ENCODE measurements around the gene MRPL16.

Gene MRPL16

GRCh38 chr11:59770319-59770718 lies 40.3 kb downstream of the MRPL16 start:
- Mint-ChIP-seq H3K4me3 (no peak overlapping the region), H3K9me3 (no peaks in the 10 kb centered on the region), H3K27me3 (no peaks in the 10 kb centered on the region), H3K27ac (no peak overlapping the region), H3K4me1 (ENCODE audit: low read depth) (peaks cover 28% of the 10 kb centered on the region), H3K36me3 (ENCODE audit: low read depth) (peaks cover 9% of the 10 kb centered on the region)
- no peak for DNase-seq

- no peak for DNase-seq
- Mint-ChIP-seq H3K4me1 (ENCODE audit: low read depth) (peaks cover 33% of the 10 kb centered on the region), H3K36me3 (ENCODE audit: low read depth) (peaks cover 5% of the 10 kb centered on the region), H3K27me3 (no peaks in the 10 kb centered on the region), H3K27ac (no peak overlapping the region), H3K4me3 (no peak overlapping the region), H3K9me3 (no peaks in the 10 kb centered on the region)
These were observed 40.8 kb downstream of the MRPL16 start for GRCh38 chr11:59769828-59770227.

- DNase-seq, result no peak
- peaks cover 33% of the 10 kb centered on the region for H3K4me1 Mint-ChIP-seq (ENCODE audit: low read depth)
- peaks cover 5% of the 10 kb centered on the region for H3K36me3 Mint-ChIP-seq (ENCODE audit: low read depth)
- H3K4me3 Mint-ChIP-seq, result no peak overlapping the region
- no peaks in the 10 kb centered on the region for H3K27me3 Mint-ChIP-seq
- H3K9me3 Mint-ChIP-seq, result no peaks in the 10 kb centered on the region
- H3K27ac Mint-ChIP-seq, result no peak overlapping the region
These were observed 41.5 kb downstream of the MRPL16 start for GRCh38 chr11:59769111-59769510.

GRCh38 chr11:59767225-59767611 lies 43.4 kb downstream of the MRPL16 start:
- Mint-ChIP-seq H3K9me3 (no peaks in the 10 kb centered on the region), H3K27me3 (no peaks in the 10 kb centered on the region), H3K4me3 (no peak overlapping the region), H3K4me1 (ENCODE audit: low read depth) (peaks cover 21% of the 10 kb centered on the region), H3K27ac (no peak overlapping the region), H3K36me3 (ENCODE audit: low read depth) (no peaks in the 10 kb centered on the region)
- DNase-seq, result no peak

GRCh38 chr11:59766542-59767224 lies 43.9 kb downstream of the MRPL16 start:
- H3K27me3 Mint-ChIP-seq, result no peaks in the 10 kb centered on the region
- peaks cover 16% of the 10 kb centered on the region for H3K4me1 Mint-ChIP-seq (ENCODE audit: low read depth)
- DNase-seq, result no peak
- no peak overlapping the region for H3K4me3 Mint-ChIP-seq
- no peak overlapping the region for H3K27ac Mint-ChIP-seq
- H3K9me3 Mint-ChIP-seq, result no peaks in the 10 kb centered on the region
- no peaks in the 10 kb centered on the region for H3K36me3 Mint-ChIP-seq (ENCODE audit: low read depth)

GRCh38 chr11:59765068-59765735 lies 45.4 kb downstream of the MRPL16 start:
- no peaks in the 10 kb centered on the region for H3K9me3 Mint-ChIP-seq
- no peak overlapping the region for H3K4me3 Mint-ChIP-seq
- DNase-seq, result no peak
- H3K4me1 Mint-ChIP-seq (ENCODE audit: low read depth), result peaks cover 7% of the 10 kb centered on the region
- H3K36me3 Mint-ChIP-seq (ENCODE audit: low read depth), result no peaks in the 10 kb centered on the region
- H3K27me3 Mint-ChIP-seq, result no peaks in the 10 kb centered on the region
- no peak overlapping the region for H3K27ac Mint-ChIP-seq

GRCh38 chr11:59761993-59762392 lies 48.6 kb downstream of the MRPL16 start:
- peaks cover 11% of the 10 kb centered on the region for H3K4me1 Mint-ChIP-seq (ENCODE audit: low read depth)
- H3K4me3 Mint-ChIP-seq, result no peak overlapping the region
- no peaks in the 10 kb centered on the region for H3K9me3 Mint-ChIP-seq
- no peak for DNase-seq
- H3K36me3 Mint-ChIP-seq (ENCODE audit: low read depth), result no peaks in the 10 kb centered on the region
- no peaks in the 10 kb centered on the region for H3K27me3 Mint-ChIP-seq
- H3K27ac Mint-ChIP-seq, result no peak overlapping the region

- H3K4me3 Mint-ChIP-seq, result no peak overlapping the region
- no peaks in the 10 kb centered on the region for H3K27me3 Mint-ChIP-seq
- DNase-seq, result no peak
- H3K27ac Mint-ChIP-seq, result no peak overlapping the region
- H3K4me1 Mint-ChIP-seq (ENCODE audit: low read depth), result peaks cover 20% of the 10 kb centered on the region
- no peaks in the 10 kb centered on the region for H3K9me3 Mint-ChIP-seq
- no peaks in the 10 kb centered on the region for H3K36me3 Mint-ChIP-seq (ENCODE audit: low read depth)
These were observed 49.8 kb downstream of the MRPL16 start for GRCh38 chr11:59760771-59761170.

GRCh38 chr11:59759900-59760299 lies 50.7 kb downstream of the MRPL16 start:
- no peaks in the 10 kb centered on the region for H3K27me3 Mint-ChIP-seq

GRCh38 chr11:59758401-59759037 lies 52.1 kb downstream of the MRPL16 start:
- no peak for DNase-seq
- Mint-ChIP-seq H3K4me1 (ENCODE audit: low read depth) (peaks cover 24% of the 10 kb centered on the region), H3K36me3 (ENCODE audit: low read depth) (peaks cover 2% of the 10 kb centered on the region), H3K27ac (no peak overlapping the region), H3K27me3 (no peaks in the 10 kb centered on the region), H3K9me3 (no peaks in the 10 kb centered on the region), H3K4me3 (no peak overlapping the region)

More at GRCh38 chr11:59759900-59760299, 50.7 kb downstream of the MRPL16 start:
- no peak overlapping the region for H3K4me3 Mint-ChIP-seq
- H3K4me1 Mint-ChIP-seq (ENCODE audit: low read depth), result peaks cover 17% of the 10 kb centered on the region
- no peak for DNase-seq
- no peaks in the 10 kb centered on the region for H3K9me3 Mint-ChIP-seq
- H3K27ac Mint-ChIP-seq, result no peak overlapping the region
- H3K36me3 Mint-ChIP-seq (ENCODE audit: low read depth), result no peaks in the 10 kb centered on the region

- DNase-seq, result no peak
- Mint-ChIP-seq H3K4me1 (ENCODE audit: low read depth) (peaks cover 24% of the 10 kb centered on the region), H3K4me3 (no peak overlapping the region), H3K9me3 (no peaks in the 10 kb centered on the region), H3K36me3 (ENCODE audit: low read depth) (peaks cover 2% of the 10 kb centered on the region), H3K27me3 (no peaks in the 10 kb centered on the region), H3K27ac (no peak overlapping the region)
These were observed 53.7 kb downstream of the MRPL16 start for GRCh38 chr11:59756845-59757244.

GRCh38 chr11:59756558-59756840 lies 54.1 kb downstream of the MRPL16 start:
- Mint-ChIP-seq H3K27ac (no peak overlapping the region), H3K4me3 (peak overlapping the region; percentile 11), H3K27me3 (no peaks in the 10 kb centered on the region), H3K36me3 (ENCODE audit: low read depth) (peaks cover 2% of the 10 kb centered on the region), H3K9me3 (no peaks in the 10 kb centered on the region), H3K4me1 (ENCODE audit: low read depth) (peaks cover 24% of the 10 kb centered on the region)
- no peak for DNase-seq
